Measurements from ENCODE around the gene TXNDC5.
"Not testable (repeated sequence)": the region's sequence is repeated elsewhere in the genome, so short reads cannot be mapped to it uniquely, and the experiment has no call there.

TXNDC5 gene

GRCh38 chr6:7894262-7895124 is 16.1 kb downstream of the TXNDC5 start:
- no peak for DNase-seq

- DNase-seq, result no peak
Observed at GRCh38 chr6:7893342-7893741, 17.2 kb downstream of the TXNDC5 start.

GRCh38 chr6:7892367-7892766 is 18.2 kb downstream of the TXNDC5 start:
- DNase-seq, result not testable (repeated sequence)

GRCh38 chr6:7891078-7891872 is 19.3 kb downstream of the TXNDC5 start:
- no peak for DNase-seq

- DNase-seq, result no peak
Observed at GRCh38 chr6:7888587-7889357, 21.8 kb downstream of the TXNDC5 start.

- no peak for DNase-seq
Observed at GRCh38 chr6:7887278-7887991, 23.2 kb downstream of the TXNDC5 start.

GRCh38 chr6:7886132-7886531 is 24.5 kb downstream of the TXNDC5 start:
- DNase-seq, result no peak

- no peak for DNase-seq
Observed at GRCh38 chr6:7883381-7883780, 27.2 kb downstream of the TXNDC5 start.

GRCh38 chr6:7882505-7883257 is 27.9 kb downstream of the TXNDC5 start:
- no peak for DNase-seq

- no peak for DNase-seq
Observed at GRCh38 chr6:7881765-7882500, 28.7 kb downstream of the TXNDC5 start.

- DNase-seq, result no peak
Observed at GRCh38 chr6:7880718-7881107, 29.9 kb downstream of the TXNDC5 start.

- no peak for DNase-seq
Observed at GRCh38 chr6:7879980-7880717, 30.4 kb downstream of the TXNDC5 start.

- no peak for DNase-seq
Observed at GRCh38 chr6:7879579-7879978, 31.0 kb downstream of the TXNDC5 start.

GRCh38 chr6:7879043-7879442 is 31.5 kb downstream of the TXNDC5 start:
- DNase-seq, result no peak

- no peak for DNase-seq
Observed at GRCh38 chr6:7878401-7878964, 32.1 kb downstream of the TXNDC5 start.

- no peak for DNase-seq
Observed at GRCh38 chr6:7868926-7869325, 41.7 kb downstream of the TXNDC5 start.

- DNase-seq, result no peak
Observed at GRCh38 chr6:7866526-7866925, 44.1 kb downstream of the TXNDC5 start.

- DNase-seq, result no peak
Observed at GRCh38 chr6:7865781-7866180, 44.8 kb downstream of the TXNDC5 start.

GRCh38 chr6:7859591-7859990 is 51.0 kb downstream of the TXNDC5 start:
- no peak for DNase-seq

GRCh38 chr6:7851780-7852179 is 58.8 kb downstream of the TXNDC5 start:
- DNase-seq, result no peak

All from stimulated activated CD4-positive, alpha-beta T cell treated with anti-CD3 and anti-CD28 coated beads, Interleukin-12 subunit alpha, Interleukin-12 subunit beta, amount 100 ng/mL, for 4 hours (primary cell).